ENCODE results near the gene LRRC8D.

GRCh38 chr1:89943846-89944781 lies 123.3 kb downstream of the LRRC8D start:
- TF ChIP-seq POLR2A (IDR thresholded peaks at IDR 0.05) (no peak), POLR2AphosphoS5 (IDR thresholded peaks at IDR 0.05) (no peak), CTCF (IDR thresholded peaks at IDR 0.05) (no peak)
